ENCODE results near the gene VTCN1. TPM values are rescaled to one million over a fixed set of nuclear protein-coding genes. Genes with fewer than 3 reads are reported as not detected.
A peak's percentile ranks its signal among the peaks of the same experiment; 100 is the strongest.
"Not testable (repeated sequence)": the region's sequence is repeated elsewhere in the genome, so short reads cannot be mapped to it uniquely, and the experiment has no call there.

VTCN1 gene
- total RNA-seq, 2 experiments from 2014 or later = not detected

- POLR2A ChIA-PET = interaction anchor here (1.3 to 1.5 kb wide), 2 partner anchors 28 to 61 kb away, joined by 3 read pairs; partner anchors contain the start of gene TTF2
- ATAC-seq (ENCODE audit: low read depth) (peak; percentile 85), DNase-seq (peak; percentile 82)
- peaks cover 1% of the 10 kb centered on the region for H3K4me1 Mint-ChIP-seq
- peak within 1 kb of the TSS; percentile 8 for H3K27ac Mint-ChIP-seq
- peak within 1 kb of the TSS; percentile 81 for H3K4me3 Mint-ChIP-seq
- no peaks in the 10 kb centered on the region for H3K9me3 Mint-ChIP-seq
- H3K27me3 Mint-ChIP-seq = peaks cover 13% of the 10 kb centered on the region
- no peaks in the 10 kb centered on the region for H3K36me3 Mint-ChIP-seq
These were observed 89.0 kb downstream of the VTCN1 start, which contains the start of gene TRIM45 for GRCh38 chr1:117121589-117122329. TSS of gene TRIM45 (minus strand) at chr1:117121749. CDS start at chr1:117121201, 548 bp downstream.

GRCh38 chr1:117120774-117121588, 89.7 kb downstream of the VTCN1 start:
- no peaks in the 10 kb centered on the region for H3K36me3 Mint-ChIP-seq

DNA sequence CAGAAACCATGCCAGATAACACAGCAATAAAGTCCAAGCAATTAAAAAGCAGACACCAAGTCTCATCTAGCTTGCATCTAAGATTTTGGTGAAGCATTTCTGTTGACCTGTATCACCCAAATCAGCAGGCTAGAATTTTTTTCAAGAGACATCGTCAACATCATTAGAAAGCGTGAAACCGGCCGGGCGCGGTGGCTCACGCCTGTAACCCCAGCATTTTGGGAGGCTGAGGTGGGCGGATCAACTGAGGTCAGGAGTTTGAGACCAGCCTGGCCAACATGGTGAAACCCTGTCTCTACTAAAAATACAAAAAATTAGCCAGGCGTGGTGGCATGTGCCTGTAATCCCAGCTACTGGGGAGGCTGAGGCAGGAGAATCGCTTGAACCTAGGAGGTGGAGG, 91.6 kb downstream of the VTCN1 start:
- POLR2A ChIA-PET = interaction anchor here (0.6 kb wide), 1 partner anchor 29 kb away, joined by 3 read pairs; no protein-coding TSS in a partner anchor
- not testable (repeated sequence) for ATAC-seq (ENCODE audit: low read depth); H3K36me3 Mint-ChIP-seq; H3K9me3 Mint-ChIP-seq; H3K27ac Mint-ChIP-seq; H3K4me3 Mint-ChIP-seq; H3K27me3 Mint-ChIP-seq; DNase-seq; H3K4me1 Mint-ChIP-seq

More at GRCh38 chr1:117120774-117121588, 89.7 kb downstream of the VTCN1 start:
- Mint-ChIP-seq H3K4me1 (peaks cover 1% of the 10 kb centered on the region), H3K4me3 (peak overlapping the region; percentile 81), H3K27me3 (peaks cover 10% of the 10 kb centered on the region), H3K9me3 (no peaks in the 10 kb centered on the region), H3K27ac (no peak overlapping the region)
- ATAC-seq (ENCODE audit: low read depth) (no peak), DNase-seq (no peak)
- POLR2A ChIA-PET = no interaction called here

DNA sequence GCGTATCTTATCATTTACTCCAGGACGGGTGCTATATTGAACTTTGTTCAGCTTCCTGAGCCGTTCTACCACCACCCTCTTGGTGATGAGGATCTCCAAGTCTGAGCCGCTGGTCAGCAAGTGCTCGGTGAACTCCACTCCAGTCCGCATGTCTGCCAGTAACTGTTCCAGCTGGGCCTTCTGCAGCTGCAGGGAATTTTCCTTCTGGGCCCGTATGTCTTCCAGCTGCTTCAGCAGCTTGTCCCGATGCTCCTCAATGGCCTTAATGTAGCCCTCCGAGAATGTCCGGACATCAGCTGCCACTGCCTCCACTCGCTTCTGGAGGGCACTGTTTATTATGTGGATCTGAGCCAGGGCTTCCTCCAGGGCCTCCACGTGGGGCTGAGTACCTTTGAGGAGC, 92.6 kb downstream of the VTCN1 start:
- no peak for DNase-seq
- peaks cover 1% of the 10 kb centered on the region for H3K4me1 Mint-ChIP-seq
- peaks cover 10% of the 10 kb centered on the region for H3K27me3 Mint-ChIP-seq
- no peak overlapping the region for H3K27ac Mint-ChIP-seq
- no peak overlapping the region for H3K4me3 Mint-ChIP-seq
- H3K9me3 Mint-ChIP-seq = no peaks in the 10 kb centered on the region
- H3K36me3 Mint-ChIP-seq = no peaks in the 10 kb centered on the region
- POLR2A ChIA-PET = no interaction called here
- ATAC-seq (ENCODE audit: low read depth) = no peak

DNA sequence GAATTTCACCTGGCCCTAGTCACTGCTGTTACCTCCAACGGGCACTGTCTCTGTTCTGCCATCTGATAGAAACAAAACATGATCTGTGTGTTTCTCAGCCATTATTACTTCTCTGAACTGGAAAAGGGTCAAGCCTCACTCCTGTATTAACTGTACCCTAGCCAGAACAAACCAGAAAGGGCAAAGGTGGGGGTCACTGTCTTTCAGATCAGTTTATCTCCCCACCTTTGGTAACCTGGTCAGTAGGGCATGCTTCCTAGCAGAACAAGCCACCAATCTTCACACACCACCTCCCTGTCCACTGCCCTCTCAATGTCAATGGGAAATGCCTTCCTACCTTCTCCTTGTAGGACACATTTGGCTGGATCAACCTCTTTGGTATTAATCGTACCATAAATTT, 93.0 kb downstream of the VTCN1 start:
- Mint-ChIP-seq H3K9me3 (no peaks in the 10 kb centered on the region), H3K36me3 (no peaks in the 10 kb centered on the region), H3K4me1 (peaks cover 1% of the 10 kb centered on the region), H3K27me3 (peaks cover 8% of the 10 kb centered on the region), H3K4me3 (no peak overlapping the region), H3K27ac (no peak overlapping the region)
- ATAC-seq (ENCODE audit: low read depth) (no peak), DNase-seq (no peak)
- POLR2A ChIA-PET = no interaction called here

- DNase-seq = no peak
- Mint-ChIP-seq H3K36me3 (no peaks in the 10 kb centered on the region), H3K9me3 (no peaks in the 10 kb centered on the region), H3K4me1 (no peaks in the 10 kb centered on the region), H3K27me3 (peaks cover 3% of the 10 kb centered on the region), H3K27ac (no peak overlapping the region), H3K4me3 (no peak overlapping the region)
- POLR2A ChIA-PET = no interaction called here
- no peak for ATAC-seq (ENCODE audit: low read depth)
These were observed 94.0 kb downstream of the VTCN1 start for GRCh38 chr1:117116784-117117130.

DNA sequence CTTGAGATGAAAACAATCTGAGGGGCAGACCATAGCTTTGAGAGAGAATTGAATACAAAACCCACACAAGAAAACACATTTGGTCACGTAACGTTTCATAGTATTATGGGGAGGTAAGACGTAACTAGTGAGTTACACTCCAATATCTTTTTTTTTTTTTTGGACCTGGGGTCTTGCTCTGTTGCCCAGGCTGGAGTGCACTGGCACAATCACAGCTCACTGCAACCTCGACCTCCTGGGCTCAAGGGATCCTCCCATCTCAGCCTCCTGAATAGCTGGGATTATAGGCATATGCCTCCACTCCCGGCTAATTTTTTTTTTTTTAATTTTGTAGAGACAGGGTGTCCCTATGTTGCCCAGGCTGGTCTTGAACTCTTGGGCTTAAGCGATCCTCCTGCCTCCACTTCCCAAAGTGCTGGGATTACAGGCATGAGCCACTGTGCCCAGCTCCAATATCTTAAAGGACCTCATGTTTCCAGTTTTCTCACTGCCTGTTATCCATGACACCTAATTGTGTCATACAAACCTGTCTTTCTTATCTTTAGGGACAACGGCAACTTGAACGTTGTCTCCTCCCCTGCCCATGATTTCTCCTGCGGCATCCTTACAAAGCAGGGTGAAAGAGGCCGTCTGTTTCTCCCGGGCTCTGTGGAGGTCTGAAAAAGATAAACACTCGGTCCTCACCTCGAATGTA, 94.5 kb downstream of the VTCN1 start:
- POLR2A ChIA-PET = no interaction called here
- Mint-ChIP-seq H3K4me3 (no peak overlapping the region), H3K4me1 (no peaks in the 10 kb centered on the region), H3K27ac (no peak overlapping the region), H3K27me3 (peaks cover 2% of the 10 kb centered on the region), H3K36me3 (no peaks in the 10 kb centered on the region), H3K9me3 (no peaks in the 10 kb centered on the region)
- DNase-seq = no peak
- ATAC-seq (ENCODE audit: low read depth) = no peak

GRCh38 chr1:117114877-117115276, 95.8 kb downstream of the VTCN1 start:
- DNase-seq (no peak), ATAC-seq (ENCODE audit: low read depth) (no peak)
- H3K4me1 Mint-ChIP-seq = peaks cover 2% of the 10 kb centered on the region
- no peak overlapping the region for H3K27ac Mint-ChIP-seq
- H3K9me3 Mint-ChIP-seq = no peaks in the 10 kb centered on the region
- H3K27me3 Mint-ChIP-seq = no peaks in the 10 kb centered on the region
- POLR2A ChIA-PET = no interaction called here
- no peaks in the 10 kb centered on the region for H3K36me3 Mint-ChIP-seq
- no peak overlapping the region for H3K4me3 Mint-ChIP-seq

- Mint-ChIP-seq H3K27ac (no peak overlapping the region), H3K4me3 (no peak overlapping the region), H3K4me1 (peaks cover 10% of the 10 kb centered on the region), H3K9me3 (no peaks in the 10 kb centered on the region), H3K36me3 (peaks cover 3% of the 10 kb centered on the region), H3K27me3 (no peaks in the 10 kb centered on the region)
- ATAC-seq (ENCODE audit: low read depth) = no peak
- DNase-seq = no peak
- POLR2A ChIA-PET = no interaction called here
These were observed 97.5 kb downstream of the VTCN1 start for GRCh38 chr1:117113199-117113598.

DNA sequence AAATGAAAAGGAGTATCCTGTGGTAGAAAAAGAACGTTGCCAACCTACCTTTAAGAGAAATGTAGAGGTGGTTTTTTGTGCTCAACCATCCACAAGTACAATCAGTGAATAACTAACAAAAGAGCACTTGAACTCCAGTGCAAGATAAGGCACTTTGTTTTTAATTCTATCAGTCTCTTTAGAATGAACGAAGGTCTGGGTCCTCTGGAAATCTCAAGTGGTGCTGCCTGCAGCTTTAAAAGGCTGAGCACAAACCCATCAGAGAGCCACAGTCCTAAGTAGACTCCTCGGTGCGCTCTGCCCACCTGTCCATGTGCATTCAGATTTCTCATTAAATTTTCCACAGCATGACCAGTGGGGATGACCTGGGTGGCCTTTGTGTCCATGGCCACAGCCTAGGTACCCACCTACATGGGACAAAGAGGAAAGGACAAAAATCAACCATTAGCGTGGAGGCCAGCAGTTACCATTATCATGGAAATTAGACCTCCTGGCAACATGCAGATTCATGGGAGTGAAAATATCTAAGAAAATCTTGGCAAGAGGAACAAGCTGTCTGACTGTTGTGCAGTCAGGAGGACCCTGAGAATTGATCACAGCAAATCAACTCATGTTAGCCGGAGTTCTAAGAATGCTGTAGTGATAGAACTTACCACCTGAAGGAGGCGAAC, 98.5 kb downstream of the VTCN1 start:
- no peak overlapping the region for H3K27ac Mint-ChIP-seq
- POLR2A ChIA-PET = no interaction called here
- no peaks in the 10 kb centered on the region for H3K27me3 Mint-ChIP-seq
- H3K4me3 Mint-ChIP-seq = no peak overlapping the region
- peaks cover 12% of the 10 kb centered on the region for H3K4me1 Mint-ChIP-seq
- H3K9me3 Mint-ChIP-seq = no peaks in the 10 kb centered on the region
- no peak for DNase-seq
- ATAC-seq (ENCODE audit: low read depth) = no peak
- H3K36me3 Mint-ChIP-seq = peaks cover 11% of the 10 kb centered on the region

DNA sequence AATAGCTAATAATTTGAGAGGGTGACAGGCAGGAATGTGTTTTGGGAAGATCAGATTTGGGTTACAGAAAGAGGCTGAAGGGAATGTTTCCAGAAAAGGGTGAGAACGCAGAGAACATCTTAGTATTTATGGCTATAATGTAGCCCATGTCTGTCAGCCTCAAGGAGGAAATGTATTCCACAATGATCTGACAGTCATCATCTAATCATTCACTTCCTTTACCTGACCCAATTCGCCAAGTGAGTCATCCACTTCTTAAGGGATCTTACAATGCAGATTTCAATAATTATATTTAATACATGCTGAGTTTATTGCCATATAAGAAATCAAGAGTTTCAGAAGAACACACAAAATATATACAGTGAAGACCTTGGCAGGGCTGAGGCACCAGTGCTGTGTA, 100.0 kb downstream of the VTCN1 start:
- peaks cover 25% of the 10 kb centered on the region for H3K36me3 Mint-ChIP-seq
- DNase-seq (no peak), ATAC-seq (ENCODE audit: low read depth) (no peak)
- no peaks in the 10 kb centered on the region for H3K9me3 Mint-ChIP-seq
- H3K27me3 Mint-ChIP-seq = no peaks in the 10 kb centered on the region
- H3K4me1 Mint-ChIP-seq = peaks cover 12% of the 10 kb centered on the region
- no peak overlapping the region for H3K4me3 Mint-ChIP-seq
- H3K27ac Mint-ChIP-seq = no peak overlapping the region
- POLR2A ChIA-PET = no interaction called here

GRCh38 chr1:117107364-117107763, 103.4 kb downstream of the VTCN1 start:
- H3K27ac Mint-ChIP-seq = no peak overlapping the region
- peaks cover 49% of the 10 kb centered on the region for H3K36me3 Mint-ChIP-seq

DNA sequence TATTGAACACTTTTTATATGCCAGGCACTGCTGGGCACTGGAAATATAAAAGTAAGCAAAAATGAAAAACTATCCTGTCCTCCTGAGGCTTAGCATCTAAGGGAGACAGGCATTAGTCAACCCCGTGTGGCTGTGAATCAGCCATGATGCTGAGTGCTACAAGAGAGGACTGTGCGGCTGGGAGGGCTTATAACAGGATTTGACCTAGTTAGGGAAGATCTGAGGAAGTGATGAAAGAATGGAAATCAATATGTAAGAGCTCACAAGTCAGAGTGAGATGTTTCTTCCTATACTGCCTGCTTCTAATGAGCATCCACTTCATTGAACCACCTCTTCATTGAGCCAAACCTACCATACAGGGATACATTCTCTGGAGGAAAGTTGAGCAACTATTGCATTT, 104.2 kb downstream of the VTCN1 start:
- no peaks in the 10 kb centered on the region for H3K9me3 Mint-ChIP-seq
- no peak for ATAC-seq (ENCODE audit: low read depth)
- POLR2A ChIA-PET = no interaction called here

More at GRCh38 chr1:117107364-117107763, 103.4 kb downstream of the VTCN1 start:
- H3K4me1 Mint-ChIP-seq = peaks cover 12% of the 10 kb centered on the region
- POLR2A ChIA-PET = no interaction called here
- ATAC-seq (ENCODE audit: low read depth) (no peak), DNase-seq (no peak)
- no peak overlapping the region for H3K4me3 Mint-ChIP-seq
- H3K27me3 Mint-ChIP-seq = no peaks in the 10 kb centered on the region
- no peaks in the 10 kb centered on the region for H3K9me3 Mint-ChIP-seq

More for the DNA sequence above, 104.2 kb downstream of the VTCN1 start:
- Mint-ChIP-seq H3K4me1 (peaks cover 14% of the 10 kb centered on the region), H3K27ac (no peak overlapping the region), H3K36me3 (peaks cover 56% of the 10 kb centered on the region), H3K4me3 (no peak overlapping the region), H3K27me3 (no peaks in the 10 kb centered on the region)
- DNase-seq = no peak

Measured in activated naive CD8-positive, alpha-beta T cell treated with anti-CD3 and anti-CD28 coated beads, Interleukin-2, amount 10 ng/mL, durations not matched to agents 7 days and 5 days (primary cell).